Liver (tissue), 3 donors: ENCODE data around the gene PAFAH1B2.

Experiments
- ATF3 ChIP-seq: IDR thresholded peaks from 2 replicates; pipeline ENCODE4 v1.6.1; 2016; ENCODE audit warnings: antibody characterized with exemption
- CTCF ChIP-seq: fragments of 150-350 bp; IDR thresholded peaks from 2 replicates; pipeline ENCODE4 v1.5.1; 2017; ENCODE audit warnings: improper control_type of control experiment, low read depth, low read length; ENCODE audit not compliant: missing input control
- EGR1 ChIP-seq, 2 donors: IDR thresholded peaks; 2 replicates each; pipeline ENCODE4 v1.6.1; 2016 to 2018; ENCODE audit warnings: antibody characterized with exemption in 2 of 2, low read depth in 2 of 2
- FOXA1 ChIP-seq: IDR thresholded peaks from 2 replicates; pipeline ENCODE4 v1.6.1; 2016; ENCODE audit warnings: antibody characterized with exemption
- GABPA ChIP-seq, 2 donors: IDR thresholded peaks in 1 of 2; conservative IDR thresholded peaks in 1 of 2; 2 replicates each; pipeline ENCODE4 v1.6.1; 2016; ENCODE audit warnings: antibody characterized with exemption in 2 of 2, mild to moderate bottlenecking in 1 of 2, moderate library complexity in 1 of 2
- JUND ChIP-seq, 2 donors: IDR thresholded peaks; 2 replicates each; pipeline ENCODE4 v1.6.1; 2016; ENCODE audit warnings: antibody characterized with exemption in 2 of 2
- MAX ChIP-seq: IDR thresholded peaks from 2 replicates; pipeline ENCODE4 v1.6.1; 2016; ENCODE audit warnings: antibody characterized with exemption
- NR2F2 ChIP-seq: IDR thresholded peaks from 2 replicates; pipeline ENCODE4 v1.6.1; 2016; ENCODE audit warnings: antibody characterized with exemption
- REST ChIP-seq: IDR thresholded peaks from 2 replicates; pipeline ENCODE4 v1.6.1; 2016; ENCODE audit warnings: antibody characterized with exemption, mild to moderate bottlenecking
- RXRA ChIP-seq, 2 donors: IDR thresholded peaks; 2 replicates each; pipeline ENCODE4 v1.6.1; 2017 to 2018; ENCODE audit warnings: antibody characterized with exemption in 2 of 2, mild to moderate bottlenecking in 1 of 2
- SP1 ChIP-seq: IDR thresholded peaks from 2 replicates; pipeline ENCODE4 v1.6.1; 2018; ENCODE audit warnings: antibody characterized with exemption, mild to moderate bottlenecking
- TAF1 ChIP-seq: conservative IDR thresholded peaks from 2 replicates; pipeline ENCODE4 v1.6.1; 2016; ENCODE audit warnings: antibody characterized with exemption, mild to moderate bottlenecking
- YY1 ChIP-seq: IDR thresholded peaks from 2 replicates; pipeline ENCODE4 v1.6.1; 2016; ENCODE audit warnings: antibody characterized with exemption, mild to moderate bottlenecking
- ZBTB33 ChIP-seq: IDR thresholded peaks from 2 replicates; pipeline ENCODE4 v1.6.1; 2016; ENCODE audit warnings: antibody characterized with exemption
- donor health status: healthy.
- donor health status: healthy.

DNA sequence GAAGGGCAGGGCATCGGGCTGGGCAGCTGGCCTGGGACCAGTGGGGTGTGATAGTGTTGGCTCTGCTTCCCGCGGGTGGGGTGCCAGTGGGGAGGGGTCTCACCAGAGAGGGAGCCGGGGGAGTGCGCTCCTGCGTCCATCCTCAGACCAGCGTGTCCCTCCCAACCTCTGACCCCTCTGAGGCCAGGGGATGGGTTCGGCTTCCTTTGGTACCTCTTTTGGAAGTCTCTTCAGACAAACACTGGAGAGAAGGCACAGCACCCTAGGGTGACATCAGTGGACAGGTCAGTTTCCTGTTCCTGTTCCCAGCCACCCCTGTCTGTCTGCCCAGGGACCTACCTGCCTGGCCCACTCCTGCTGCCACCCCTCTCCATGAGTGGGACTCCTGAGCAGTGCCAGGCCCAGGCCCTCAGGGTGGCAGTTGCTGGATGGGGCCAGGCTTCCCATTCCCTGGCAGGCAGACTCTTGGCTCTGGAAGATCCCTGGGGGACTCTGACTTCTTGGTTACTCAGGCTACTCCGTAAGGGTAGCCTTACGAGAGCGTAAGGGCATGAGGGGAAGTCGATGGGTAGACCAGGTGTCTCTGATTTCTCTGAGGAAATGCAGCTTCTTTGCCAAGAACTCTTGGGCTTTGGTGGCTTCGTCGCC is 57.7 kb downstream of the PAFAH1B2 start:
- TF ChIP-seq CTCF: no peak
- TF ChIP-seq YY1: no peak
- no peak for TF ChIP-seq RXRA (IDR thresholded peaks at IDR 0.05)
- no peak for TF ChIP-seq GABPA (IDR thresholded peaks at IDR 0.05 in 1 of 2, conservative IDR thresholded peaks at IDR 0.05 in 1 of 2)
- no peak for TF ChIP-seq NR2F2
- TF ChIP-seq MAX: no peak
- no peak for TF ChIP-seq TAF1
- no peak for TF ChIP-seq ZBTB33
- no peak for TF ChIP-seq EGR1 (IDR thresholded peaks at IDR 0.05; ENCODE audit: low read depth in 2 of 2)
- no peak for TF ChIP-seq SP1
- no peak for TF ChIP-seq FOXA1
- no peak for TF ChIP-seq JUND (IDR thresholded peaks at IDR 0.05)
- TF ChIP-seq REST: no peak
- no peak for TF ChIP-seq ATF3
